Progenitor cell of endocrine pancreas (in vitro differentiated cells): ENCODE results near the gene HADHA. TPM values are rescaled to one million over a fixed set of nuclear protein-coding genes. Genes with fewer than 3 reads are reported as not detected.

Experiments
- DNase-seq: peaks from one replicate; pipeline ENCODE4 v3.0.0; 2021; ENCODE audit warnings: low spot score; ENCODE audit not compliant: unreplicated experiment
- H3K27ac Mint-ChIP-seq: 2 replicates; pipeline ENCODE4 v1.8.0; 2021; ENCODE audit warnings: mild to moderate bottlenecking, moderate library complexity, mixed read lengths
- H3K27me3 Mint-ChIP-seq: 2 replicates; pipeline ENCODE4 v1.8.0; 2021; ENCODE audit warnings: mixed read lengths
- H3K36me3 Mint-ChIP-seq: 2 replicates; pipeline ENCODE4 v1.8.0; 2022; ENCODE audit warnings: mixed read lengths; ENCODE audit not compliant: insufficient read depth
- H3K4me1 Mint-ChIP-seq: 2 replicates; pipeline ENCODE4 v1.8.0; 2021; ENCODE audit warnings: low read depth, mixed read lengths
- H3K4me3 Mint-ChIP-seq: 2 replicates; pipeline ENCODE4 v1.8.0; 2021; ENCODE audit warnings: low read depth, mild to moderate bottlenecking, moderate library complexity, mixed read lengths
- H3K9me3 Mint-ChIP-seq: 2 replicates; pipeline ENCODE4 v1.8.0; 2021; ENCODE audit warnings: low read depth, mixed read lengths
- CTCF ChIP-seq: fragments of 200-600 bp; sonication (generic); IDR thresholded peaks from one replicate; pipeline ENCODE4 v1.5.0; 2021; ENCODE audit warnings: antibody characterized with exemption, mild to moderate bottlenecking; ENCODE audit not compliant: unreplicated experiment
- total RNA-seq: library from RNA; stranded (reverse); gene quantifications from 2 replicates; pipeline ENCODE4 v1.2.1, GENCODE V29; 2021

HADHA gene
- total RNA-seq, 1 donor from 2014 or later, result 111 TPM

DNA sequence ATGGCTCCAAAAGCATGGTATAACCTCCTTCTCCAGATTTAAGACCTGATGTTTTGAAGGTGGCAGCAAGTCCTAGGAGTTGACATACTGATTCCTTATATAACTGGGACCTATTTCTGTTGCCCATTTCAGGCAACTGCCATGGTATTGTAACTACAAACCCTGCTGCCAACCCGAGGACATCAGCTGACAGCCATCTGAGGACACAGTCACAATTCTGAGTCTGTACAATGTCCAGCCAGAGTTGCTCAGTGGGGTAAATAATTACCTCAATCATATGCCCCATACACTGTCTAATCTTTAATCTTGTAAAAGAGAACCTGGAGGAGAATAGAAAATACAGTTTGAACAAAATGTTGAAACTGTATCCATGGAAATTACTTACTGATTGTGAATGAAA lies 80.2 kb downstream of the HADHA start:
- DNase-seq, result no peak
- Mint-ChIP-seq H3K9me3 (no peaks in the 10 kb centered on the region), H3K4me1 (no peaks in the 10 kb centered on the region), H3K27ac (no peak overlapping the region), H3K36me3 (no peaks in the 10 kb centered on the region), H3K4me3 (no peak overlapping the region), H3K27me3 (peaks cover 3% of the 10 kb centered on the region)
- TF ChIP-seq CTCF, result no peak

GRCh38 chr2:26162963-26163362 lies 81.5 kb downstream of the HADHA start:
- no peaks in the 10 kb centered on the region for H3K9me3 Mint-ChIP-seq
- H3K27ac Mint-ChIP-seq, result no peak overlapping the region
- H3K27me3 Mint-ChIP-seq, result peaks cover 2% of the 10 kb centered on the region
- no peak for DNase-seq
- H3K4me1 Mint-ChIP-seq, result no peaks in the 10 kb centered on the region
- TF ChIP-seq CTCF, result no peak
- no peaks in the 10 kb centered on the region for H3K36me3 Mint-ChIP-seq
- no peak overlapping the region for H3K4me3 Mint-ChIP-seq

DNA sequence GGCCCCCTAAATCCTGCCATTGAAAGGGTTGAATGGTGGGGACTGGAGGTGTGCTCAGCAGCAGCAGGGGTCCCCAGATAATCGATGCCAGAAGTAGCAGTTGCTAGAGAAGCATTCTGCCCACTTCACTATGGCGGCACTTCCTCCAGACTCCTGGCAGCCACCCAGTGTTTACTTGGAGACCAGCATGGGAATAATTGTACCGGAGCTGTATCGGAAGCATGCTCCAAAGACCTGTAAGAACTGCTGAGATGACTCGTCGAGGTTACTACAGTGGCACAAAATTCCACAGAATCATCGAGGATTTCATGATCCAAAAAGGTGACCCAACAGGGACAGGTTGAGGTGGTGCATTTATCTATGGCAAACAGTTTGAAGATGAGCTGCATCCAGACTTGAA lies 82.5 kb downstream of the HADHA start:
- Mint-ChIP-seq H3K36me3 (no peaks in the 10 kb centered on the region), H3K9me3 (peaks cover 3% of the 10 kb centered on the region), H3K4me1 (no peaks in the 10 kb centered on the region), H3K27me3 (peaks cover under 1% of the 10 kb centered on the region), H3K27ac (no peak overlapping the region), H3K4me3 (no peak overlapping the region)
- no peak for TF ChIP-seq CTCF
- DNase-seq, result no peak

- peaks cover 8% of the 10 kb centered on the region for H3K9me3 Mint-ChIP-seq
Observed at GRCh38 chr2:26157580-26157979, 86.9 kb downstream of the HADHA start.

DNA sequence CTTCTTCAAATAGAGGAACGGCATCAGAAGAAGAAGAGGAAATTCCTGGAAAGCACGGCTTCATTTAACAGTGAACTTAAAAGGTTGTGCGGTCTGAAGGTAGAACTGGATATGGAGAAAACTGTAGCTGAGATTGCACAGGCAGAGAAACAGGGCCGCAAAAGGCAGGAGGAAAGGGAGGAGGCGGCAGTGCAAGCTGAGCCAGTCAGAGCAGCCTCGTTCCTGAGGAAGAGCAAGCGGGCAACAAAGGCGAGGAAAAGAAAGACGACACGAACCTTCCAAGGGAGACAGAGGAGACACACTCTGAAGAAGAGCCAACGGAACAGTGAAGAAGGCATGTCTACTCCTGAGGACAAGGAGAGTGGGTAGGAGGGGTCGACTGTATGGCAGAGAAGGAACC lies 94.2 kb downstream of the HADHA start:
- DNase-seq, result no peak
- Mint-ChIP-seq H3K9me3 (peaks cover 5% of the 10 kb centered on the region), H3K27me3 (peaks cover 15% of the 10 kb centered on the region), H3K4me3 (no peak overlapping the region), H3K4me1 (no peaks in the 10 kb centered on the region), H3K27ac (no peak overlapping the region), H3K36me3 (no peaks in the 10 kb centered on the region)
- TF ChIP-seq CTCF, result no peak

More at GRCh38 chr2:26157580-26157979, 86.9 kb downstream of the HADHA start:
- Mint-ChIP-seq H3K36me3 (no peaks in the 10 kb centered on the region), H3K4me3 (no peak overlapping the region), H3K27ac (no peak overlapping the region), H3K4me1 (no peaks in the 10 kb centered on the region), H3K27me3 (no peaks in the 10 kb centered on the region)
- DNase-seq, result no peak
- no peak for TF ChIP-seq CTCF
